A549 (cell line): ENCODE data around the gene KRTAP17-1. TPM values are rescaled to one million over a fixed set of nuclear protein-coding genes. Genes with fewer than 3 reads are reported as not detected.

Source experiments
- ATAC-seq, 2 experiments: fragments of 200-7000 bp in 1 of 2; fragments of >200 bp in 1 of 2; cut with Nextera tagmentation in 1 of 2; cut with Tn5 transposase in 1 of 2; 3 replicates each; pipeline versions ENCODE4 v1.8.0 to v1.9.1; 2018 to 2020; ENCODE audit warnings: mild to moderate bottlenecking in 1 of 2, moderate library complexity in 1 of 2
- CTCF ChIA-PET: fragments of 300-600 bp; sonication (Branson Sonifier 250); formaldehyde crosslinking; extraction: SDS; loops from one replicate; lab custom pipeline; 2021; ENCODE audit warnings: antibody characterized with exemption, inconsistent platforms; lab: Yijun Ruan, JAX
- POLR2A ChIA-PET: fragments of 350-600 bp; formaldehyde crosslinking; extraction: SDS; loops from one replicate; lab custom pipeline; 2021; ENCODE audit warnings: antibody characterized with exemption, inconsistent platforms; lab: Yijun Ruan, JAX
- DNase-seq, 2 experiments: peaks; one replicate each; pipeline versions ENCODE4 v3.0.0 to v3.0.0-alpha.2; 2011 to 2016; ENCODE audit warnings: low read depth in 1 of 2, low spot score in 1 of 2
- FAIRE-seq: peaks from 2 replicates; lab custom pipeline; 2011; peaks lifted over from hg19 to GRCh38; lab: Jason Lieb, UNC
- H3K27ac ChIP-seq, 2 experiments: fragments of >200 bp; sonication (Bioruptor Twin); formaldehyde crosslinking; 3 replicates each; pipeline ENCODE4 v1.5.1; 2016 to 2017
- H3K4me1 ChIP-seq: fragments of >200 bp; sonication (Bioruptor Twin); formaldehyde crosslinking; 3 replicates; pipeline ENCODE4 v1.6.1; 2016
- H3K4me2 ChIP-seq: fragments of >200 bp; sonication (Bioruptor Twin); formaldehyde crosslinking; 3 replicates; pipeline ENCODE4 v1.6.1; 2016
- H3K4me3 ChIP-seq: fragments of >200 bp; sonication (Bioruptor Twin); formaldehyde crosslinking; 3 replicates; pipeline ENCODE4 v1.5.1; 2016
- H3K9me3 ChIP-seq: fragments of >200 bp; sonication (Bioruptor Twin); formaldehyde crosslinking; 3 replicates; pipeline ENCODE4 v1.6.1; 2016
- BCL3 ChIP-seq: fragments of >200 bp; sonication (Bioruptor Twin); formaldehyde crosslinking; IDR thresholded peaks from 3 replicates; pipeline ENCODE4 v1.6.1; 2016
- CHD4 ChIP-seq: fragments of 200-600 bp; sonication (generic); IDR thresholded peaks from 2 replicates; pipeline ENCODE4 v1.6.1; 2016; ENCODE audit warnings: antibody characterized with exemption, mild to moderate bottlenecking, borderline replicate concordance
- E2F6 ChIP-seq: IDR thresholded peaks from 2 replicates; pipeline ENCODE4 v1.6.1; 2012; ENCODE audit warnings: low read depth, borderline replicate concordance
- EP300 ChIP-seq, 2 experiments: fragments of >200 bp; sonication (Bioruptor Twin); formaldehyde crosslinking; IDR thresholded peaks; 2 replicates in 1 of 2; 3 replicates in 1 of 2; pipeline ENCODE4 v1.6.1; 2016 to 2017
- GATA3 ChIP-seq: IDR thresholded peaks from 2 replicates; pipeline ENCODE4 v1.6.1; 2012; ENCODE audit warnings: borderline replicate concordance
- HES2 ChIP-seq: fragments of >200 bp; sonication (Bioruptor Twin); formaldehyde crosslinking; IDR thresholded peaks from 2 replicates; pipeline ENCODE4 v1.6.1; 2016
- HEYL ChIP-seq: fragments of 250-450 bp; sonication (Bioruptor Pico); IDR thresholded peaks from 2 replicates; pipeline ENCODE4 v1.8.0; 2021; ENCODE audit warnings: mild to moderate bottlenecking, moderate library complexity
- HOXA7 ChIP-seq: fragments of 250-450 bp; sonication (Bioruptor Pico); IDR thresholded peaks from 2 replicates; pipeline ENCODE4 v1.5.0; 2020; ENCODE audit warnings: mild to moderate bottlenecking, moderate library complexity
- HOXB5 ChIP-seq: fragments of 250-450 bp; sonication (Bioruptor Pico); IDR thresholded peaks from 2 replicates; pipeline ENCODE4 v1.5.0; 2020; ENCODE audit warnings: mild to moderate bottlenecking, moderate library complexity
- JUNB ChIP-seq: fragments of >200 bp; sonication (Bioruptor Twin); formaldehyde crosslinking; IDR thresholded peaks from 2 replicates; pipeline ENCODE4 v1.6.1; 2016
- MAZ ChIP-seq: fragments of 150-350 bp; IDR thresholded peaks from 2 replicates; pipeline ENCODE4 v1.6.1; 2014; ENCODE audit warnings: antibody characterized with exemption, low read depth, low read length, borderline replicate concordance
- MYC ChIP-seq: IDR thresholded peaks from 2 replicates; pipeline ENCODE4 v1.6.1; 2012; ENCODE audit warnings: mild to moderate bottlenecking, inconsistent platforms, low read length, improper control_type of control experiment, borderline replicate concordance
- PBX3 ChIP-seq: IDR thresholded peaks from 2 replicates; pipeline ENCODE4 v1.6.1; 2012
- POLR2A ChIP-seq: IDR thresholded peaks from 2 replicates; pipeline ENCODE4 v1.6.1; 2012; ENCODE audit warnings: mild to moderate bottlenecking, low read length
- RARB ChIP-seq: fragments of 250-450 bp; sonication (Bioruptor Pico); IDR thresholded peaks from 2 replicates; pipeline ENCODE4 v1.8.0; 2021; ENCODE audit warnings: mild to moderate bottlenecking, moderate library complexity
- REST ChIP-seq: fragments of 200-600 bp; sonication (generic); IDR thresholded peaks from 2 replicates; pipeline ENCODE4 v1.6.1; 2016; ENCODE audit warnings: antibody characterized with exemption, mild to moderate bottlenecking, moderate library complexity
- RFX5 ChIP-seq: fragments of 450-650 bp; IDR thresholded peaks from 2 replicates; pipeline ENCODE4 v1.7.1; 2014; ENCODE audit warnings: antibody characterized with exemption, mild to moderate bottlenecking, moderate library complexity
- RNF2 ChIP-seq: fragments of 200-600 bp; sonication (generic); IDR thresholded peaks from 2 replicates; pipeline ENCODE4 v1.6.1; 2016; ENCODE audit warnings: low read depth, mild to moderate bottlenecking, antibody characterized with exemption, moderate library complexity, borderline replicate concordance
- SMC3 ChIP-seq: fragments of >200 bp; sonication (Bioruptor Twin); formaldehyde crosslinking; IDR thresholded peaks from 3 replicates; pipeline ENCODE4 v1.6.1; 2018; ENCODE audit warnings: inconsistent platforms
- TP53 ChIP-seq: fragments of 250-450 bp; sonication (Bioruptor Pico); IDR thresholded peaks from 2 replicates; pipeline ENCODE4 v1.5.0; 2021; ENCODE audit warnings: mild to moderate bottlenecking, moderate library complexity
- ZFP36 ChIP-seq: fragments of 450-650 bp; IDR thresholded peaks from 2 replicates; pipeline ENCODE4 v1.6.1; 2014; ENCODE audit warnings: borderline replicate concordance; ENCODE audit not compliant: partially characterized antibody
- WGBS: methylation state at CpG from one replicate; pipeline ENCODE4 v1.1.6; 2017; ENCODE audit errors: missing lambda C conversion rate; 5-methylcytosine and 5-hydroxymethylcytosine counted together
- polyA plus RNA-seq, 4 experiments: library from polyadenylated mRNA; depleted of rRNA in 3 of 4; stranded (reverse); fragments of >200 nt; fragmentation: RNase III in 1 of 4; extraction: RNeasy Plus Mini Kit Qiagen cat#74134 plus additional on column Dnase treatment in 1 of 4; gene quantifications; 2 replicates in 3 of 4; 3 replicates in 1 of 4; pipeline ENCODE4 v1.2.3, GENCODE V29; 2011 to 2017

KRTAP17-1 gene
- polyA plus RNA-seq, 2 of the 4 experiments (the other 2 are of a cell fraction): not detected

- Histone ChIP-seq H3K4me2 (no peak overlapping the region), H3K27ac (no peak overlapping the region), H3K4me1 (no peaks in the 10 kb centered on the region), H3K4me3 (no peak overlapping the region), H3K9me3 (no peaks in the 10 kb centered on the region)
- WGBS: 93% methylated on average over 9 of the region's 9 CpGs
- CTCF ChIA-PET: interaction anchor here (1.2 to 3.2 kb wide), 6 partner anchors 9 to 450 kb away, joined by 3 to 23 read pairs (median 4); no protein-coding TSS in a partner anchor
- ATAC-seq: no peak; a peak in 1 of 6 replicates
- TF ChIP-seq RNF2: no peak
- POLR2A ChIA-PET: no interaction called here
- no peak for FAIRE-seq
- DNase-seq: no peak
Measured at GRCh38 chr17:41307647-41308046, 7.9 kb downstream of the KRTAP17-1 start.

GRCh38 chr17:41304091-41304490 is 11.4 kb downstream of the KRTAP17-1 start:
- FAIRE-seq (no peak), ATAC-seq (no peak), DNase-seq (no peak)
- POLR2A ChIA-PET: no interaction called here
- H3K27ac ChIP-seq: no peak overlapping the region
- no peak for TF ChIP-seq MYC
- TF ChIP-seq TP53 (CRISPR knock-in tag): no peak
- TF ChIP-seq HEYL (CRISPR knock-in tag): no peak
- no peak for TF ChIP-seq HOXA7 (CRISPR knock-in tag)
- TF ChIP-seq MAZ: no peak
- TF ChIP-seq SMC3: no peak
- no peak for TF ChIP-seq HES2
- TF ChIP-seq RFX5: no peak
- TF ChIP-seq RARB (CRISPR knock-in tag): no peak
- no peak for TF ChIP-seq PBX3
- H3K9me3 ChIP-seq: no peaks in the 10 kb centered on the region
- H3K4me1 ChIP-seq: no peaks in the 10 kb centered on the region
- CTCF ChIA-PET: interaction anchor here (1.4 to 3.3 kb wide), 4 partner anchors 12 to 25 kb away, joined by 3 to 7 read pairs (median 4); no protein-coding TSS in a partner anchor
- WGBS: 80% methylated on average over 12 of the region's 12 CpGs
- no peak overlapping the region for H3K4me2 ChIP-seq
- H3K4me3 ChIP-seq: no peak overlapping the region

GRCh38 chr17:41302981-41303380 is 12.5 kb downstream of the KRTAP17-1 start:
- no peak for ATAC-seq
- Histone ChIP-seq H3K4me2 (no peak overlapping the region), H3K27ac (no peak overlapping the region), H3K9me3 (no peaks in the 10 kb centered on the region), H3K4me1 (no peaks in the 10 kb centered on the region), H3K4me3 (no peak overlapping the region)
- FAIRE-seq: no peak
- ChIA-PET POLR2A (no interaction called here), CTCF (interaction anchor here (1.1 to 3.3 kb wide), 4 partner anchors 11 to 246 kb away, joined by 3 to 10 read pairs (median 5); partner anchors contain the start of gene KRTAP4-4)
- TF ChIP-seq MAZ (no peak), BCL3 (no peak), E2F6 (no peak), RNF2 (no peak), CHD4 (no peak), RARB (CRISPR knock-in tag) (no peak), ZFP36 (no peak), REST (no peak), GATA3 (no peak), HOXB5 (CRISPR knock-in tag) (no peak), HES2 (no peak), EP300 (IDR thresholded peaks at IDR 0.05) (no peak), POLR2A (no peak), HEYL (CRISPR knock-in tag) (no peak), JUNB (no peak)
- WGBS: 94% methylated on average over 4 of the region's 4 CpGs
- DNase-seq: no peak
